Measurements from ENCODE around the gene HSD3B2.

HSD3B2 gene

DNA sequence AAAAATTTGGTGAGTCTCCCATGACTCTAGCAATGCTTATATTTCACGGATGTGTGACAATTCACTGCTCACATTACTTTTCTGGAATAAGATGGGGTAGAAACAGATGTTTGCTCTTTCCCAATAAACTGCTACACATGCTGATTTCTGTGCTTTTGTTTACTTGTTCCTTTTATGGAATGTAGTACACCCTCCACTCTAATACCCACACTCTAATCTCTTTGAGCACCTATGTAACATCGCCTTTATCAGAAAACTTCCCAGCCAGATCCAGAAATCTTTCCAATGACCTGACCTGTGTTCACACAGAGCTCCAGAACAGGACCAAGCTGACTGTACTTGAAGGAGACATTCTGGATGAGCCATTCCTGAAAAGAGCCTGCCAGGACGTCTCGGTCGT, 4.2 kb downstream of the HSD3B2 start:
- TF ChIP-seq, protein P1, sequence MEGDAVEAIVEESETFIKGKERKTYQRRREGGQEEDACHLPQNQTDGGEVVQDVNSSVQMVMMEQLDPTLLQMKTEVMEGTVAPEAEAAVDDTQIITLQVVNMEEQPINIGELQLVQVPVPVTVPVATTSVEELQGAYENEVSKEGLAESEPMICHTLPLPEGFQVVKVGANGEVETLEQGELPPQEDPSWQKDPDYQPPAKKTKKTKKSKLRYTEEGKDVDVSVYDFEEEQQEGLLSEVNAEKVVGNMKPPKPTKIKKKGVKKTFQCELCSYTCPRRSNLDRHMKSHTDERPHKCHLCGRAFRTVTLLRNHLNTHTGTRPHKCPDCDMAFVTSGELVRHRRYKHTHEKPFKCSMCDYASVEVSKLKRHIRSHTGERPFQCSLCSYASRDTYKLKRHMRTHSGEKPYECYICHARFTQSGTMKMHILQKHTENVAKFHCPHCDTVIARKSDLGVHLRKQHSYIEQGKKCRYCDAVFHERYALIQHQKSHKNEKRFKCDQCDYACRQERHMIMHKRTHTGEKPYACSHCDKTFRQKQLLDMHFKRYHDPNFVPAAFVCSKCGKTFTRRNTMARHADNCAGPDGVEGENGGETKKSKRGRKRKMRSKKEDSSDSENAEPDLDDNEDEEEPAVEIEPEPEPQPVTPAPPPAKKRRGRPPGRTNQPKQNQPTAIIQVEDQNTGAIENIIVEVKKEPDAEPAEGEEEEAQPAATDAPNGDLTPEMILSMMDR (IDR thresholded peaks at IDR 0.05; ENCODE audit: insufficient read depth, low read length, poor library complexity, severe bottlenecking): no peak
- no peak for DNase-seq (ENCODE audit: extremely low read depth, insufficient read length)
- no peak overlapping the region for H3K4me3 ChIP-seq (replicated peaks; ENCODE audit: low read depth, low read length)
- no peaks in the 10 kb centered on the region; the same call in none of the 2 replicates for H3K27me3 ChIP-seq (replicated peaks; ENCODE audit: control insufficient read depth, insufficient read depth, low read length)
- H3K36me3 ChIP-seq (ENCODE audit: control insufficient read depth, insufficient read depth, low read length): no peaks in the 10 kb centered on the region

DNA sequence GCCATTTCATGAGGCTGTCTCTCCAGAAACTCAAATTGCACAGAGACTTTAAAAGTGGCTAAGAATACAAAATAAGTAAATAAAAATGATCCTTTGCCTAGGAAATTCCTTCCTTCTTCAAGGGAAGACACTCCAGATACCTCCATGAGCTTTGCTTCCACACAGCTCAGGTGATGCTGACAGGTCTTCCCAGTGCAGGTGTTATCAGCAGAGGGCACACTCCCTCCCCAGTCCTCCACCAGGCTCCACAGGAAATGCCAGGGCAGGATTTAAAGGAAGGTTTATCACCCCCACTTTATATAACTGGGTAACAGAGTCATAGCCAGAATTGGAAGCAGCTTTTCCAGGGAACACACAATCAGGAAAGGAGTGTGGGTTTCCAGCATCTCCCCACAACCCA, 5.7 kb downstream of the HSD3B2 start:
- H3K27me3 ChIP-seq (replicated peaks; ENCODE audit: control insufficient read depth, insufficient read depth, low read length): no peaks in the 10 kb centered on the region; the same call in none of the 2 replicates
- TF ChIP-seq, protein P1 (IDR thresholded peaks at IDR 0.05; ENCODE audit: insufficient read depth, low read length, poor library complexity, severe bottlenecking): no peak
- no peak for DNase-seq (ENCODE audit: extremely low read depth, insufficient read length)
- H3K36me3 ChIP-seq (ENCODE audit: control insufficient read depth, insufficient read depth, low read length): no peaks in the 10 kb centered on the region
- no peak overlapping the region for H3K4me3 ChIP-seq (replicated peaks; ENCODE audit: low read depth, low read length)

DNA sequence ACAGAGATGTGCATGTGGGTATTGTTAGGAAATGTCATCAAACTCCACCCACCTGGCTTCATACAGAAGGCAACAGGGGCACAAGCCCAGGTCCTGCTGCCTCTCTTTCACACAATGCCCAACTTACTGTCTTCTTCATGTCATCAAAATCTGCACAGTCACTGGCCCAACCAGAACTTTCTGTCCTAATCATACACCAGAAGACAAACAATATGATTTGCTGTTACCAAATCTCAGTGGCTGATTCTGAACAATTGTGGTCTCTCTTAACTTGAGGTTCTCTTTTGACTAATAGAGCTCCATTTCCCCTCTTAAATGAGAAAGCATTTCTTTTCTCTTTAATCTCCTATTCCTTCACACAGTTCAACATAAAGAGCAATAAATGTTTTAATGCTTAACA, 7.7 kb downstream of the HSD3B2 start:
- Histone ChIP-seq H3K4me3 (replicated peaks; ENCODE audit: low read depth, low read length) (no peak overlapping the region), H3K27me3 (replicated peaks; ENCODE audit: control insufficient read depth, insufficient read depth, low read length) (no peaks in the 10 kb centered on the region; the same call in 1 of the 2 replicates), H3K36me3 (ENCODE audit: control insufficient read depth, insufficient read depth, low read length) (no peaks in the 10 kb centered on the region)
- DNase-seq (ENCODE audit: extremely low read depth, insufficient read length): no peak
- TF ChIP-seq, protein P1 (IDR thresholded peaks at IDR 0.05; ENCODE audit: insufficient read depth, low read length, poor library complexity, severe bottlenecking): no peak

DNA sequence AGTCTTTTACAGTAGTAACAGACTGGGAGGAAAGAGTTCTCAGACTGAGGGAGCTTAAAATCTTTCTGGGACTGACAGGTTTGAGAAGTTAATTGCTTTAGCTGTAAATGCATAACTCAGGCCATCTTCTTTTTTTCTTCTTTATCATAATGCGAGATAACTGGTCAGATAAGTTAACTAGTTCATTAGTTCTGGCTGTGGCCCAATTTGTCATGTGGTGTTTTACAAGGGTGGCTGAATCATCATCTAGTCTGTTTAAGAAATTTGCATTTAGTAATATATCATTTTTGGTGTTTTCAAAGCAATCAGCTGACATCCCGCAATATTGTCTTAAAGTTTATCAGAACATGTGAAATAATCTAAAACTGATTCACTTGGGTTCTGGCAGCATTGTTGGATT, 14.0 kb downstream of the HSD3B2 start:
- Histone ChIP-seq H3K36me3 (ENCODE audit: control insufficient read depth, insufficient read depth, low read length) (no peaks in the 10 kb centered on the region), H3K27me3 (replicated peaks; ENCODE audit: control insufficient read depth, insufficient read depth, low read length) (no peaks in the 10 kb centered on the region; the same call in 1 of the 2 replicates), H3K4me3 (replicated peaks; ENCODE audit: low read depth, low read length) (no peak overlapping the region)
- TF ChIP-seq, protein P1 (IDR thresholded peaks at IDR 0.05; ENCODE audit: insufficient read depth, low read length, poor library complexity, severe bottlenecking): no peak
- DNase-seq (ENCODE audit: extremely low read depth, insufficient read length): no peak

DNA sequence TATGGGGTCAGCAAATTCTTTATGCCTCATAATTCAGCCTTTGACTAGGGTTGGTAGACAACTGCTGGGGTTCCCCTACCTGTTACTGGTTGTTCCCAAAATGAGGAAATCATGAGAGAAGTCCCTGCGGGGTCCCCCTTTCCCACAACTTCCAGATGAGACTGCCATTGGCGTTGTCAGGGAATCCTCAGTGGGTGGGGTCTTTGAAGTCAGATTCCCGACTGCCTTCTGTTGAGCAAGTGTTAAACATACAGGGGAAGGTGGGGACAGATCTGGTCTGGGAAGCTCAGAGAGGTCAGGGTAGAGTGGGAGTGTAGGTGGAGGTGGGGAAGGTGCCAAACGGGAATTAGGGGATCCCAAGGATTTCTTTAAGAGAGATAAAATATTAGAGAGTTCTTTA, 14.7 kb downstream of the HSD3B2 start:
- DNase-seq (ENCODE audit: extremely low read depth, insufficient read length): no peak
- Histone ChIP-seq H3K4me3 (replicated peaks; ENCODE audit: low read depth, low read length) (no peak overlapping the region), H3K36me3 (ENCODE audit: control insufficient read depth, insufficient read depth, low read length) (no peaks in the 10 kb centered on the region), H3K27me3 (replicated peaks; ENCODE audit: control insufficient read depth, insufficient read depth, low read length) (no peaks in the 10 kb centered on the region; the same call in 1 of the 2 replicates)
- TF ChIP-seq, protein P1 (IDR thresholded peaks at IDR 0.05; ENCODE audit: insufficient read depth, low read length, poor library complexity, severe bottlenecking): no peak

DNA sequence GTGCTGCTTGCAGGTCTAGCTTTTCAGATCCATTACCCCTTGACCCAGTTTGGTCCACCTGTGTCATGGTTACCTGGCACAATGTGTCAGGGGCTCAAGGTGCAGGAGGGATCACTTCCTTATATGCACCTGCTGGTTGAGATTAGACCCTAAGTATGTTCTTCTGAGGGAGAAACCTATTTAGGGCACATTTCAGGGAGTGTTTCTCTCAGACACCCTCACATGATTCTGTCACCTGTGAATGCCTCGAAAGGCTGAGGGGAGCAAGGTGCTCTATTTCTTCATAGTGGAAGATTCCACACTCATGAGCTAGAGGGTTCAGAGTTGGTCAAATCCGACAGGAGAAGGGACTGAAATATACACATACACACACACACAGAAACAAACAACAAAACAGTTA, 15.5 kb downstream of the HSD3B2 start:
- Histone ChIP-seq H3K27me3 (replicated peaks; ENCODE audit: control insufficient read depth, insufficient read depth, low read length) (no peaks in the 10 kb centered on the region; the same call in 1 of the 2 replicates), H3K36me3 (ENCODE audit: control insufficient read depth, insufficient read depth, low read length) (no peaks in the 10 kb centered on the region), H3K4me3 (replicated peaks; ENCODE audit: low read depth, low read length) (no peak overlapping the region)
- TF ChIP-seq, protein P1 (IDR thresholded peaks at IDR 0.05; ENCODE audit: insufficient read depth, low read length, poor library complexity, severe bottlenecking): no peak
- no peak for DNase-seq (ENCODE audit: extremely low read depth, insufficient read length)

Data from GM06990 (cell line).